Suprapubic skin (tissue), 4 donors: Measurements from ENCODE around the gene CDH4. TPM values are rescaled to one million over a fixed set of nuclear protein-coding genes. Genes with fewer than 3 reads are reported as not detected.

ENCODE experiments used
- DNase-seq, 2 donors: peaks; one replicate each; pipeline ENCODE4 v3.0.0-alpha.2; 2019; ENCODE audit warnings: low spot score in 2 of 2
- H3K27ac ChIP-seq: fragments of 200-600 bp; sonication (generic); one replicate; pipeline ENCODE4 v1.5.1; 2019
- H3K27me3 ChIP-seq: fragments of 200-600 bp; sonication (generic); one replicate; pipeline ENCODE4 v1.5.1; 2019
- H3K36me3 ChIP-seq: fragments of 200-600 bp; sonication (generic); one replicate; pipeline ENCODE4 v1.5.1; 2019
- H3K4me1 ChIP-seq: fragments of 200-600 bp; sonication (generic); one replicate; pipeline ENCODE4 v1.5.1; 2019
- H3K4me3 ChIP-seq: fragments of 200-600 bp; sonication (generic); one replicate; pipeline ENCODE4 v1.5.1; 2019; ENCODE audit warnings: mild to moderate bottlenecking
- H3K9me3 ChIP-seq: fragments of 200-600 bp; sonication (generic); one replicate; pipeline ENCODE4 v1.5.1; 2019
- EP300 ChIP-seq: sonication (generic); formaldehyde crosslinking; IDR thresholded peaks from one replicate; pipeline ENCODE4 v1.6.1; 2017; ENCODE audit warnings: antibody characterized with exemption
- POLR2A ChIP-seq, 2 donors: fragments of 450-650 bp; IDR thresholded peaks; one replicate each; pipeline ENCODE4 v1.6.1; 2017; ENCODE audit warnings: antibody characterized with exemption in 2 of 2, mild to moderate bottlenecking in 2 of 2, moderate library complexity in 2 of 2
- POLR2AphosphoS5 ChIP-seq, 3 donors: sonication (generic); formaldehyde crosslinking; IDR thresholded peaks; one replicate each; pipeline ENCODE4 v1.6.1; 2017; ENCODE audit warnings: antibody characterized with exemption in 3 of 3
- WGBS: methylation state at CpG from one replicate; pipeline ENCODE4 v1.1.5; 2018; 5-methylcytosine and 5-hydroxymethylcytosine counted together
- total RNA-seq, 4 donors: library from RNA; depleted of rRNA; stranded (reverse); fragments of >200 nt; gene quantifications; one replicate each; pipeline ENCODE4 v1.1.0, GENCODE V29; 2016
- TF ChIP-seq, protein P1 (sequence below), 2 donors: fragments of 200-600 bp in 1 of 2; fragments of 450-650 bp in 1 of 2; sonication (generic) in 1 of 2; IDR thresholded peaks; one replicate each; pipeline ENCODE4 v1.5.1; 2016 to 2019; ENCODE audit warnings: antibody characterized with exemption in 2 of 2, mild to moderate bottlenecking in 1 of 2, moderate library complexity in 1 of 2

CDH4 gene
- total RNA-seq, 4 donors from 2014 or later, result 0.91 to 5.9 (median 2.6) TPM

DNA sequence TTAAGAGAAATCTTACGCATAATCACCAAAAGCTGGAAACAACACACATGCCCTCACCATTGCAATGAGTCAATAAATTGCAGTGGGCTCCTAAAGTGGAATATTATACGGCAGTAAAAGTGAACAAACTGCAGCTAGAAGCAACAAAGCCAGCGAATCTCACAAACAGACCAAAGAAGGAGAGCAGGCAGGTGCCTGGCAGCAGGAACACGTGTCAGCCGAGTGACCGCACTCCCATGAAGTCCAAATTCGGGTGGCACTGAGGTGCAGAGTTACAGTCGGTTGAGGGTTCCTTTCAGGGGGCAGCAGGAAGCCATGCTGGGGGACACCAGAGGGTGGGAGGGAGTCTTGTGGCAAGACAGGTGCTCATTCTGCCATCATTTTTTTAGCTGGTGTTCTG, 500.5 kb downstream of the CDH4 start:
- Histone ChIP-seq H3K27ac (no peak overlapping the region), H3K4me1 (no peaks in the 10 kb centered on the region), H3K9me3 (no peaks in the 10 kb centered on the region), H3K36me3 (no peaks in the 10 kb centered on the region), H3K4me3 (no peak overlapping the region), H3K27me3 (peaks cover 3% of the 10 kb centered on the region)
- 95% methylated on average over 8 of the region's 8 CpGs for WGBS
- no peak for TF ChIP-seq POLR2A (IDR thresholded peaks at IDR 0.05)
- no peak for TF ChIP-seq POLR2AphosphoS5 (IDR thresholded peaks at IDR 0.05)
- TF ChIP-seq, protein P1, sequence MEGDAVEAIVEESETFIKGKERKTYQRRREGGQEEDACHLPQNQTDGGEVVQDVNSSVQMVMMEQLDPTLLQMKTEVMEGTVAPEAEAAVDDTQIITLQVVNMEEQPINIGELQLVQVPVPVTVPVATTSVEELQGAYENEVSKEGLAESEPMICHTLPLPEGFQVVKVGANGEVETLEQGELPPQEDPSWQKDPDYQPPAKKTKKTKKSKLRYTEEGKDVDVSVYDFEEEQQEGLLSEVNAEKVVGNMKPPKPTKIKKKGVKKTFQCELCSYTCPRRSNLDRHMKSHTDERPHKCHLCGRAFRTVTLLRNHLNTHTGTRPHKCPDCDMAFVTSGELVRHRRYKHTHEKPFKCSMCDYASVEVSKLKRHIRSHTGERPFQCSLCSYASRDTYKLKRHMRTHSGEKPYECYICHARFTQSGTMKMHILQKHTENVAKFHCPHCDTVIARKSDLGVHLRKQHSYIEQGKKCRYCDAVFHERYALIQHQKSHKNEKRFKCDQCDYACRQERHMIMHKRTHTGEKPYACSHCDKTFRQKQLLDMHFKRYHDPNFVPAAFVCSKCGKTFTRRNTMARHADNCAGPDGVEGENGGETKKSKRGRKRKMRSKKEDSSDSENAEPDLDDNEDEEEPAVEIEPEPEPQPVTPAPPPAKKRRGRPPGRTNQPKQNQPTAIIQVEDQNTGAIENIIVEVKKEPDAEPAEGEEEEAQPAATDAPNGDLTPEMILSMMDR (IDR thresholded peaks at IDR 0.05), result no peak
- TF ChIP-seq EP300, result no peak
- DNase-seq, result no peak

DNA sequence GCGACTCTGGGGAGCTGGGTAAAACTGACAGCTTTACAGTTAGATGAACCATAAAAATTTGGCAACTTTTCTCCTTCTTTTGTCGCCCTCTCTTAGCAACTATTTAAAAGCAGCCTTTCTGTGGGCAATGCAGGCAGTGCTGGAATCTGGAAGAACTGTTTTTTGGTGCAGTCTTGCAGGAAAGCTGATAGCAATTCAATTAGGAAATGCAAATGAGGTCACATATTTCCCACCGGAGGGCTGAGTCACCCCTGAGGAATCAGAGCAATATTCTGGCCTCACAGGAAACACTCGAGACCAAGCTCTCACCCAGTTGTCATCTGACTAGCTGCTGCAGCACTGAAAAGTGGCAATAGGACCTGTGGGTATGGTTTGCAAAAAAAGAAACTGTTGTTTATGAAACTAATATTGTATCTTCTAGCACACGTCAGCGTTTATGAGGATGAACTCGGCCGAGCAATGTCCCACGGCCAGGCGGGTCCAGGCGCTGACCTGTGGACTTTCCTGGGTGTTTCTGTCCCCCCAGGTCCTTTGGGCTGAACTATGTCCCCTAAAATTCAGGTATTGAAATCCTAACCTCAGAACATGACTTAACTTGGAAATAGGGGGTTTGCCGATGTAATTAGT, 501.4 kb downstream of the CDH4 start:
- no peak for TF ChIP-seq POLR2AphosphoS5 (IDR thresholded peaks at IDR 0.05)
- TF ChIP-seq POLR2A (IDR thresholded peaks at IDR 0.05), result no peak
- no peak for TF ChIP-seq EP300
- TF ChIP-seq, protein P1 (IDR thresholded peaks at IDR 0.05), result no peak
- H3K36me3 ChIP-seq, result no peaks in the 10 kb centered on the region
- 58% methylated on average over 12 of the region's 12 CpGs for WGBS
- no peak overlapping the region for H3K4me3 ChIP-seq
- H3K27ac ChIP-seq, result no peak overlapping the region
- H3K9me3 ChIP-seq, result no peaks in the 10 kb centered on the region
- H3K27me3 ChIP-seq, result peaks cover 6% of the 10 kb centered on the region
- no peaks in the 10 kb centered on the region for H3K4me1 ChIP-seq
- no peak for DNase-seq

DNA sequence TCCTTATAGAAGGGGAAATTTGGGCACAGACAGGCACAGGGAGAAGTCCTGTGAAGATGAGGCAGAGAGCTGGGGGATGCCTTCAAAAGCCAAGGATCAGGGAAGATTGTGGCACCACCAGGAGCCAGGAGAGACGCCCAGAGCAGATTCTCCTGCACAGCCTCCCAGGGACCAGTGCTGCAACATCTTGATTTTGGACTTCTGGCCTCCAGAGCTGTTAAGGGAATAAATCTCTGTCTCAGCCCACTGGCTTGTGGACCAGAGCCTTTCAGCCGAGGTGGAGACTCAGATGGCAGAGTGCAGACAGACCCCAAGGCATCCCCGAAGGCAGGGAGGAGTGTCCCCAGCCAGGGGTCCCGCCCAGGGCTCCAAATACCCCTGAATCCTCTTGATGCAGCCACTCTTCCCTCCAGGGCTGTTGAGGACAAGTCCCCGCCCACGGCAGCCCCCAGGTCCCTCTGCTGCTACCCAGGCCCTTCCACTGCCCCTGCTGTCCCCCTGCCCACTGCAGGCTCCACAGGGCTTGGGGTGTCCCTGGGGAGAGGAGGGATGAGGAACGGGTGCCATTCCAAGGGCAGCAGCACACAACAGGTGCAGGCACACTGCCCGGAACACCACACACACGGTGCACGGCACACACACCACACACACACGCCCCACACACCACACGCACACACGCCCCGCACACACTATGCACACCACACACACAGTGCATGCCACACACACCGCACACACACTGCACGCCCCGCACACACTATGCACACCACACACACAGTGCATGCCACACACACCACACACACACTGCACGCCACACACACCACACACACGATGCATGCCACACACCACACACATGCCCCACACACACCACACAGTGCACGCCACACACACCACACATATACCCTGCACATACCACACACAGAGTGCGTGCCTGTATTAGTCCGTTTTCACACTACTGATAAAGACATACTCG, 502.2 kb downstream of the CDH4 start:
- Histone ChIP-seq H3K27ac (no peak overlapping the region), H3K4me3 (no peak overlapping the region), H3K4me1 (no peaks in the 10 kb centered on the region), H3K27me3 (peaks cover 6% of the 10 kb centered on the region), H3K9me3 (no peaks in the 10 kb centered on the region), H3K36me3 (no peaks in the 10 kb centered on the region)
- TF ChIP-seq POLR2A (IDR thresholded peaks at IDR 0.05) (no peak), POLR2AphosphoS5 (IDR thresholded peaks at IDR 0.05) (no peak), EP300 (no peak)
- TF ChIP-seq, protein P1 (IDR thresholded peaks at IDR 0.05), result no peak
- 85% methylated on average over 23 of the region's 23 CpGs for WGBS
- DNase-seq, result no peak

DNA sequence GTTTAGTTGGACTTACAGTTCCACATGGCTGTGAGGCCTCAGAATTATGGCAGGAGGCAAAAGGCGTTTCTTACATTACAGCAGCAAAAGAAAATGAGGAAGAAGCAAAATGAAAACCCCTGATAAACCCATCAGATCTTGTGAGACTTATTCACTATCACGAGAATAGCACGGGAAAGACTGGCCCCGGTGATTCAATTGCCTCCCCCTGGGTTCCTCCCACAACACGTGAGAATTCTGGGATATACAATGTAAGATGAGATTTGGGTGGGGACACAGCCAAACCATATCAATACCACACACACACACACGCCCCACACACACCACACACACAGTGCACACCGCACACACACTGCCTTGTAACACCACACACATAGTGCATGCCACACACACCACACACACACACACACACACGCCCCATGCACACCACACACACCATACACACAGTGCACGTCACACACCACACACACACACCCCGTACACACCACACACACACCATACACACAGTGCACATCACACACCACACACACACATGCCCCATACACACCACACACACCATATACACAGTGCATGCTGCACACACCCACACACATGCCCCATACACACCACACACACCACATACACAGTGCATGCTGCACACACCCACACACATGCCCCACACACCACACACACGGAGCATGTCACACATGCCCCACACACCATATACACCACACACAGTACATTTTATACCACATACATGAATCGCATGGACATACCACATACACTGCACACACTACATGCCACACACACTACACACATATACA, 503.1 kb downstream of the CDH4 start:
- DNase-seq, result no peak
- H3K4me1 ChIP-seq, result no peaks in the 10 kb centered on the region
- no peaks in the 10 kb centered on the region for H3K36me3 ChIP-seq
- WGBS, result 79% methylated on average over 12 of the region's 12 CpGs
- H3K9me3 ChIP-seq, result no peaks in the 10 kb centered on the region
- no peak overlapping the region for H3K27ac ChIP-seq
- H3K4me3 ChIP-seq, result no peak overlapping the region
- H3K27me3 ChIP-seq, result peaks cover 9% of the 10 kb centered on the region
- TF ChIP-seq EP300, result no peak
- no peak for TF ChIP-seq POLR2AphosphoS5 (IDR thresholded peaks at IDR 0.05)
- no peak for TF ChIP-seq POLR2A (IDR thresholded peaks at IDR 0.05)
- TF ChIP-seq, protein P1 (IDR thresholded peaks at IDR 0.05), result no peak
